Keratinocyte (primary cell): ENCODE data around the gene EIF1AD.

Experiments
- CTCF ChIP-seq, 3 experiments: IDR thresholded peaks in 1 of 3; conservative IDR thresholded peaks in 1 of 3; optimal IDR thresholded peaks in 1 of 3; 2 replicates in 2 of 3; 3 replicates in 1 of 3; pipeline versions ENCODE3 to v1.5.1; 2011; ENCODE audit warnings: low read length in 3 of 3, mild to moderate bottlenecking in 3 of 3, moderate library complexity in 2 of 3, control low read depth in 1 of 3, inconsistent platforms in 1 of 3; ENCODE audit not compliant: insufficient read depth in 2 of 3; ENCODE audit errors: extremely low read depth in 1 of 3
- EZH2 ChIP-seq: IDR thresholded peaks from one replicate; pipeline ENCODE4 v1.6.1; 2012; ENCODE audit warnings: inconsistent platforms, mild to moderate bottlenecking, low read length, moderate library complexity

- TF ChIP-seq EZH2 (no peak), CTCF (optimal IDR thresholded peaks at IDR 0.05 in 1 of 3, IDR thresholded peaks at IDR 0.05 in 1 of 3, conservative IDR thresholded peaks at IDR 0.05 in 1 of 3; ENCODE audit: extremely low read depth in 1 of 3, insufficient read depth in 2 of 3, low read length in 3 of 3) (no peak)
Measured at GRCh38 chr11:66042227-66042995, 40.5 kb upstream of the EIF1AD start.
